Upper lobe of right lung (tissue), 1 donor: ENCODE results near the gene AFP. TPM values are rescaled to one million over a fixed set of nuclear protein-coding genes. Genes with fewer than 3 reads are reported as not detected.

Experiments used
- ATAC-seq: fragments of 200-7000 bp; cut with Tn5 transposase; one replicate; pipeline ENCODE4 v1.9.1; 2020; ENCODE audit warnings: mild to moderate bottlenecking, moderate library complexity
- DNase-seq: peaks from one replicate; pipeline ENCODE4 v3.0.0-alpha.2; 2020
- H3K27ac ChIP-seq: fragments of 200-600 bp; one replicate; pipeline ENCODE4 v1.8.0; 2022
- H3K27me3 ChIP-seq: fragments of 200-600 bp; one replicate; pipeline ENCODE4 v1.8.0; 2022; ENCODE audit warnings: mild to moderate bottlenecking
- H3K36me3 ChIP-seq: fragments of 200-600 bp; one replicate; pipeline ENCODE4 v1.8.0; 2022
- H3K4me1 ChIP-seq: fragments of 200-600 bp; one replicate; pipeline ENCODE4 v1.8.0; 2022
- H3K4me3 ChIP-seq: fragments of 200-600 bp; one replicate; pipeline ENCODE4 v1.8.0; 2022; ENCODE audit warnings: mild to moderate bottlenecking
- H3K9me3 ChIP-seq: fragments of 200-600 bp; one replicate; pipeline ENCODE4 v1.8.0; 2022
- intact Hi-C: fragments of 100-400 bp; cut with DNase I; formaldehyde crosslinking; loops from one replicate; pipeline ENCODE4 v1.11.0; 2022
- total RNA-seq: library from RNA; stranded (reverse); fragmentation: NEBNext Ultra II Directional; extraction: Animal tissue kit (Norgen Biotek cat#: 25700); gene quantifications from one replicate; pipeline ENCODE4 v1.2.1, GENCODE V29; 2021
- TF ChIP-seq, protein P1 (sequence below): fragments of 200-600 bp; IDR thresholded peaks from one replicate; pipeline ENCODE4 v1.8.0; 2022; ENCODE audit warnings: antibody characterized with exemption
- donor health status: DM: no; HTN: yes; CAD: no; lungs with severe emphysema.

The AFP gene
- total RNA-seq, 1 donor from 2014 or later = not detected

- intact Hi-C loops = no loop called here
- ATAC-seq (no peak), DNase-seq (no peak)
- Histone ChIP-seq H3K27ac (no peak overlapping the region), H3K36me3 (no peaks in the 10 kb centered on the region), H3K4me3 (no peak overlapping the region), H3K4me1 (no peaks in the 10 kb centered on the region), H3K27me3 (no peaks in the 10 kb centered on the region), H3K9me3 (no peaks in the 10 kb centered on the region)
- TF ChIP-seq, protein P1, sequence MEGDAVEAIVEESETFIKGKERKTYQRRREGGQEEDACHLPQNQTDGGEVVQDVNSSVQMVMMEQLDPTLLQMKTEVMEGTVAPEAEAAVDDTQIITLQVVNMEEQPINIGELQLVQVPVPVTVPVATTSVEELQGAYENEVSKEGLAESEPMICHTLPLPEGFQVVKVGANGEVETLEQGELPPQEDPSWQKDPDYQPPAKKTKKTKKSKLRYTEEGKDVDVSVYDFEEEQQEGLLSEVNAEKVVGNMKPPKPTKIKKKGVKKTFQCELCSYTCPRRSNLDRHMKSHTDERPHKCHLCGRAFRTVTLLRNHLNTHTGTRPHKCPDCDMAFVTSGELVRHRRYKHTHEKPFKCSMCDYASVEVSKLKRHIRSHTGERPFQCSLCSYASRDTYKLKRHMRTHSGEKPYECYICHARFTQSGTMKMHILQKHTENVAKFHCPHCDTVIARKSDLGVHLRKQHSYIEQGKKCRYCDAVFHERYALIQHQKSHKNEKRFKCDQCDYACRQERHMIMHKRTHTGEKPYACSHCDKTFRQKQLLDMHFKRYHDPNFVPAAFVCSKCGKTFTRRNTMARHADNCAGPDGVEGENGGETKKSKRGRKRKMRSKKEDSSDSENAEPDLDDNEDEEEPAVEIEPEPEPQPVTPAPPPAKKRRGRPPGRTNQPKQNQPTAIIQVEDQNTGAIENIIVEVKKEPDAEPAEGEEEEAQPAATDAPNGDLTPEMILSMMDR = no peak
Observed at GRCh38 chr4:73426666-73427065, 9.4 kb upstream of the AFP start.

- intact Hi-C loops = no loop called here
Observed at GRCh38 chr4:73429118-73429517, 6.9 kb upstream of the AFP start.

DNA sequence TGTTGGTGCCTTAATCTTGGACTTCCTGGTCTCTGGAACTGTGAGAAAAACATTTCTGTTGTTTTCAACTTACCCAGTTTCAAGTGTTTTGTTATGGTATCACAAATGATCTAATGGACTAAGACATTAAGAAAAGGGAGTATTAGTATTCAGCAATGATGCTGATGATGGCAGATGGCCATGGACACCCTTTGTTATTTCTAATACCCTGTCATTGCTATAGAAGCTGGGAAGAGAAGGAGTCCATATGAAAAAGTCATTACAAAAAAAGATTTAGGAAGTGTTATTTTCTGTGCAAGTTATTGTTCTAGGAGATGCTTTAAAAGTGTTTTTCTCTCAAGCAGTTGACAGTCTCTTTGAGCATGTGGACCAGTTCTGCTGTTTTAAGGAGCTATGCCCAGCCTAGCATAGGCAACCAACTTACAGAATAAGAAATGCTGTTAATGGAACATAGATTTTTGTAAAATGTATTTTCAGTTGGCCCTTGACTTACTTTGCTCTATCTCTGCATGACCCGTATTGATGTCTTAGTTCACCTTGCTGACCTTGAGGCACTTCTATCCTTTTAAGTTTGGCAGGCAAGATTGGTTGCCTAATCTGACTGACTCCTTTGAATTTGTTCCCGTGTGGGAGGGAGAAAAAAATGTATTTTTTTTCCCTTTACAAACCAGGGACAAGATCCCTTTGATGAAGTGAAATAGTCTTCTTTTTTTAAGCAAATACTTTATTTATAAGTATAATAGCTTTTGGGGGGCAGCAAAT, 6.0 kb upstream of the AFP start:
- DNase-seq = no peak

More at GRCh38 chr4:73429118-73429517, 6.9 kb upstream of the AFP start:
- Histone ChIP-seq H3K27me3 (no peaks in the 10 kb centered on the region), H3K4me3 (no peak overlapping the region), H3K36me3 (no peaks in the 10 kb centered on the region), H3K4me1 (no peaks in the 10 kb centered on the region), H3K9me3 (no peaks in the 10 kb centered on the region), H3K27ac (no peak overlapping the region)
- TF ChIP-seq, protein P1 = no peak
- ATAC-seq (no peak), DNase-seq (no peak)

DNA sequence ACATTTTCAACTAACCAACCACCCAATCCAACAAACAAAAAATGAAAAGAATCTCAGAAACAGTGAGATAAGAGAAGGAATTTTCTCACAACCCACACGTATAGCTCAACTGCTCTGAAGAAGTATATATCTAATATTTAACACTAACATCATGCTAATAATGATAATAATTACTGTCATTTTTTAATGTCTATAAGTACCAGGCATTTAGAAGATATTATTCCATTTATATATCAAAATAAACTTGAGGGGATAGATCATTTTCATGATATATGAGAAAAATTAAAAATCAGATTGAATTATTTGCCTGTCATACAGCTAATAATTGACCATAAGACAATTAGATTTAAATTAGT, 4.2 kb upstream of the AFP start:
- no peaks in the 10 kb centered on the region for H3K27me3 ChIP-seq
- no peak overlapping the region for H3K4me3 ChIP-seq
- TF ChIP-seq, protein P1 = no peak
- intact Hi-C loops = no loop called here
- no peak for DNase-seq
- H3K9me3 ChIP-seq = no peaks in the 10 kb centered on the region
- no peak for ATAC-seq
- no peak overlapping the region for H3K27ac ChIP-seq
- no peaks in the 10 kb centered on the region for H3K4me1 ChIP-seq
- no peaks in the 10 kb centered on the region for H3K36me3 ChIP-seq

More for the DNA sequence above, 6.0 kb upstream of the AFP start:
- H3K4me1 ChIP-seq = no peaks in the 10 kb centered on the region
- ATAC-seq = no peak
- no peaks in the 10 kb centered on the region for H3K27me3 ChIP-seq
- H3K9me3 ChIP-seq = no peaks in the 10 kb centered on the region
- no peak overlapping the region for H3K4me3 ChIP-seq
- no peak overlapping the region for H3K27ac ChIP-seq
- H3K36me3 ChIP-seq = no peaks in the 10 kb centered on the region
- TF ChIP-seq, protein P1 = no peak
- intact Hi-C loops = no loop called here

DNA sequence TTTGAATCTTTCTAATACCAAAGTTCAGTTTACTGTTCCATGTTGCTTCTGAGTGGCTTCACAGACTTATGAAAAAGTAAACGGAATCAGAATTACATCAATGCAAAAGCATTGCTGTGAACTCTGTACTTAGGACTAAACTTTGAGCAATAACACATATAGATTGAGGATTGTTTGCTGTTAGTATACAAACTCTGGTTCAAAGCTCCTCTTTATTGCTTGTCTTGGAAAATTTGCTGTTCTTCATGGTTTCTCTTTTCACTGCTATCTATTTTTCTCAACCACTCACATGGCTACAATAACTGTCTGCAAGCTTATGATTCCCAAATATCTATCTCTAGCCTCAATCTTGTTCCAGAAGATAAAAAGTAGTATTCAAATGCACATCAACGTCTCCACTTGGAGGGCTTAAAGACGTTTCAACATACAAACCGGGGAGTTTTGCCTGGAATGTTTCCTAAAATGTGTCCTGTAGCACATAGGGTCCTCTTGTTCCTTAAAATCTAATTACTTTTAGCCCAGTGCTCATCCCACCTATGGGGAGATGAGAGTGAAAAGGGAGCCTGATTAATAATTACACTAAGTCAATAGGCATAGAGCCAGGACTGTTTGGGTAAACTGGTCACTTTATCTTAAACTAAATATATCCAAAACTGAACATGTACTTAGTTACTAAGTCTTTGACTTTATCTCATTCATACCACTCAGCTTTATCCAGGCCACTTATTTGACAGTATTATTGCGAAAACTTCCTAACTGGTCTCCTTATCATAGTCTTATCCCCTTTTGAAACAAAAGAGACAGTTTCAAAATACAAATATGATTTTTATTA, 3.6 kb upstream of the AFP start:
- H3K4me3 ChIP-seq = no peak overlapping the region
- intact Hi-C loops = no loop called here
- DNase-seq (no peak), ATAC-seq (no peak)
- no peaks in the 10 kb centered on the region for H3K27me3 ChIP-seq
- TF ChIP-seq, protein P1 = no peak
- H3K4me1 ChIP-seq = no peaks in the 10 kb centered on the region
- no peaks in the 10 kb centered on the region for H3K36me3 ChIP-seq
- no peaks in the 10 kb centered on the region for H3K9me3 ChIP-seq
- H3K27ac ChIP-seq = no peak overlapping the region
